COR-L47 (cell line): ENCODE data around the gene KLHL29.

Experiments
- DNase-seq: peaks from one replicate; lab custom pipeline; 2025; lab: John Stamatoyannopoulos, UW

The KLHL29 gene

DNA sequence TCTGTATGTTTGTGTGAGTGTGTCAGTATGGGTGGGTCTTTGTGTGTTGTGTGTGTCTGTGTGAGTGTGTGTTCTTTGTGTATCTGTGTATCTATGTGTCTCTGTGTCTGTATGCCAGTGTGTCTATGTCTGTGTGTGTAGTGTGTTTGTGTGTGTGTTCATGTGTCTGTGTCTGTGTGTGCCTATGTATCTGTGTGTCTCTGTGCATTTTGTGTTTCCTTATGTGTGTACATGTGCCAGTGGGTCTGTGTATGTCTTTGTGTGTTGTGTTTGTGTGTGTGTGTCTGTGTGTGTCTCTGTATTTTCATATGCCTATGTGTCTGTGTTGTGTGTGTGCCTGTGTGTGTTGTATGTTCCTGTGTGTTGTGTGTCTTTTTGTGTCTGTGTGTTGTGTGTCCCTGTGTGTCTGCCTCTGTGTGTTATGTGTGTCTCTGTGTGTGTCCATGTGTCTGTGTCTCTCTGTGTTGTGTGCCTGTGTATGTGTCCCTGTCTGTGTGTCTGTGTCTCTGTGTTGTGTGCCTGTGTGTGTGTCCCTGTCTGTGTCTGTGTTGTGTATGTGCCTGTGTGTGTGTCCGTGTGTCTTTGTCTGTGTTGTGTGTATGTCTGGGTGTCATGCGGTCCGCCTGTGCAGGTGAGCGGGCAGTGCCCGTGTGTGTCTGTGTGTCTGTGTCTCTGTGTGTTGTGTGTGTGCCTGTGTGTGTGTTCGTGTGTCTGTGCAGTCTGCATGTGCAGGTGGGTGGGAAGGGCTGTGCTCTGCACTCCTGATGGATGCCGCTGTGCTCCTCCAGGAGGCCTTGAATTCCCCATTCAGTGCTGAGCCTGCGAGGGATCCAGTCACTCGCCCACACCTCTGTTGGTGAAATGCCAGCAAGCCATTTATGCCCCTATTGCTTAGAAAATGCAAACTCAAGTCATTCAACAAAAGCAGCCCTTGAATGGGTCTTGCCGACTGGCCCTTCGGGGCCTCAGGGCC, 37.4 kb downstream of the KLHL29 start:
- no peak for DNase-seq

DNA sequence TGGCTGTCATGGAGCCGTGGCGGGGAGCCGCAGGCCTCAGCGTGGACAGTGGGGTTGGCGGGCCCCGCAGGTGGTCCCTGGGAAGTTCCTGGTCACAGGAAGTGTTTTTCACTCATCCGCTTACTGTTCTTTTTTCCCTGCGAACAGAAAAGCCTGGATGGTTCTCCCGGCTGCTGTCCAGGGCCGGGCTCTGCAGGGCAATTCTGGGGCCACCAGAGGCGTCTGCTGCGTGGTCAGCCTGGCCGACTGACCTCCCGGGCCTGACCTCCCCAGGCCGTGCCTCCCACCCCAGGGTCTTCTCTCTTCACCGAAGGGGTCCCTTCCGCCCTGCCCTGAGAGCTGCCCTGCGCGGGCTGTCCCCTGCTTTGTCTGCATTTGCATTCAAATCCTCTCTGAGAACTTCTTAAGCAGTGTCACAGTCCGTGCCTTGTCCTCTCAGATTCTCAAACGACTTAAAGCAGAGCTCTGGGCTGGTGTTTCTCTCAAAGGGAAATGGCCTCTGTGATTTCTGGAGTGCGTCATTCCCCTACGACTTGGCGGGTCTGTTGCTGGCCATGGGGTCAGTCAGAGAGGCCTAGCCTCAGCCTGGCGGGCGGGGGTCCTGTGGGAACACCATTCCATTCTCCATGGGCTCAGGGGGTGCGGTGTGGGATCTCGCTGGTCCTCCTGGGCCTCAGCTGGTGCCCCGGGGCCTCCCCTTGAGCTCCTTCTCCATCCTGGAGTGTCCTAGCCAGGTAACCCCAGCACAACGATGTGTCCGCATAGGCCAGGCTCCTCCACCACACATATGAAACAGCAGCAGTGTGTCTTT, 38.3 kb downstream of the KLHL29 start:
- DNase-seq = no peak

DNA sequence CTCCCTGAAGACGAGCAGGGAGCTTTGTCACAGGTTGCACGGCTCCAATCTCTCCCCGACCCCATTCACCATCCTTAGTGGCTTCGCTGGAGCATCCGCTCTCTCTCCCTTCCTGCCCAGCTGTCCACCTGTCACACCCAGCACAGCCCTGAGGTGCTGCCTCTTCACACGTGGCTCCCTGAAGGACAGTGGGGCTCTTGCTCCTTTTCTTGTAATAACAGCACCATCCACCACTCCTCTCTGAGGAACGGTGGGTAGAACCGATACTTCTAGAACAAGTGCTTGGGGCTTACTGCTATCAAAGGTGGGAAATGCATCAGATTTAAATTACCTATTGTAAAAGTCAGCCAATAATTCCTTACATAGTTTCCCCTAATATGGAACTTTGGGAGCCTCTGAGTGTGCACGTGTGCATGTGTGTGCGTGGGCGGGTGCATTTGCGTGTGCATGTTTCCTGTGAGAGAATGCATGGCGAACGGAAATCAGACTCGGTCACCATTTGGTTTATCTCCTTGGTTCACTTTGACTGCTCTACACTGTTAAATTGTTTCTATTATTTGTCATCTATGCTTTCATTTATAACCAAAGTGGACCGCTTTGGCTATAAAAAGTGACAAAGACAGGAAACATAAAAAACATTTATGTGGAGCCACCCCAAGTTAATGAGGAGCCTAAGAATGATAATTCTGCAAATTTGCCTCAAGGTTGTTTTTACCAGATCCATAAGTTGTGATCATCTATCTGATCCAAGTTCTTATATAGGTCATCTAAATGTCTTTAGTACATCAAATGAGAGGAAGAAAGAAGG, 39.1 kb downstream of the KLHL29 start:
- no peak for DNase-seq

DNA sequence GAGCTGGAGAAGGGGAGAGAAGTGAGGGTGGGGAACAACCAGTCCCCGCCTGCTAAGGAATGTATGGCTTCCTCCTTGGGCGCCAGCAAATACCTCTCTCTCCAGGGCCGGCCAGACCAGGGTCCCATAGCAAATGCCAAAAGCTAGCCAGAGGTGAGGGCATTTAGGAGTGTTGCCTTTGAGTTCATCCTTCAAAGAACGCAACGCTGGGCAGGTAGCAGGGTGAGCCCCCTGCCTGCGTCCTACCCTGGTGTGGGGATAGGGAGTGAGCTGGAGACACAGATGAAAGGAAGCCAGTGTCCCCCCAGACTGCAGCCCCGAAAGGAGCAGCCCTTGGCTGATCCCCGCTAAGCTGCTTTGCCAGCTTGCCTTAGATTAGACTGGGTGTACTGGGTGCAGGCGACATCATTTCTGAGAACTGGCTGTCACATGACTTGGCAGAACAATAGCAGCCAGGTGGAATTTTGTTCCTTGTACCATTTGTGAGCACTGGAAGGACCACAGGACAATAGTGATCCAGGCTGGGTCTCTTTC, 40.4 kb downstream of the KLHL29 start:
- DNase-seq = no peak

DNA sequence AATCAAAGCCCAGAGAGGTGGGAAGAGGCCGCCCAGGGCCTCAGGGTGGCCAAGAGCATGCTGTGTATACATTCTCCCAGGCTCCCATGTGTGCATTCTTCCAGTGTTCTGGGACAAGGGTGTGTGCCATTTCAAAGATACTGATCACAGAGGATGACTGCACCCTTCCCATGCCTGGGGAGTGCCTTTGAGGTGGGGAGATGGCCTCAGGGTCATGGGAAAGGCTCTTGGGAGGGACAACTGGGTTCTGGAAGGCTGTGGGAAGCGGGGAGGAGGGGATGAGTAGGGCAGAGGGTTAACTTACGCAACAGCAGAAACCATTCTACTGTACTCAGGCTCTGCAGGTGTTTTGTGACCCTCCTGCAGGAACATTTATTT, 40.9 kb downstream of the KLHL29 start:
- DNase-seq = no peak

DNA sequence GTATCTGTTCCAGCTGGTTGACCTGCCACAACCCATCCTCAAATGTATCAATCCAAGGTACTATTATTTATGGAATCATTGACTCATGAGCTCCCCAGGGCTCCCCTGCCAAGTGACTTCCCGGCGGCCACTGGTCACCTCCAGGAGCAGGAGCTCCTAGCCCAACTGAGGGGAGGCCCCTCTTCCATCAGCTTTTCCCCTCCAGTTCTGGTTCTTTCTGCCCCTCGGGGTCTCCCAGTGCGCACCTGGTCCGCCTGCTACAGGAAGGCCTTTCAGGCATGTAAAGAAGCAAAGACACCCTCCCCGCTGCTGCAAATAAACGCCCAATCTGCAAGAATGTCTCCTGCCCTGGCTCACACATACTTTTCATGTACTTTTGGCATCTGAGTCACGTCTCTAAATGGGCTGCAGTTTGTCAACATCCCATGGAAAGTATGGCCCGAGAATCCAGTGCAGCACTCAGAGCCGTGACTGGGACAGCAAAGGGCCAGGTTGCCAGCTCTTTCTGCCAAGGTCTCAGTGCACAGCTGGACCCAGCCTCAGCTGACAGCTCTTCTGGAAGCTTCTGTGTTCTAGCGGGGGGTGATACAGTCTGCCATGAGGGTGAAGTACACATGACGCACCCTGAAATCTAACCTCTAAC, 41.4 kb downstream of the KLHL29 start:
- DNase-seq = no peak

DNA sequence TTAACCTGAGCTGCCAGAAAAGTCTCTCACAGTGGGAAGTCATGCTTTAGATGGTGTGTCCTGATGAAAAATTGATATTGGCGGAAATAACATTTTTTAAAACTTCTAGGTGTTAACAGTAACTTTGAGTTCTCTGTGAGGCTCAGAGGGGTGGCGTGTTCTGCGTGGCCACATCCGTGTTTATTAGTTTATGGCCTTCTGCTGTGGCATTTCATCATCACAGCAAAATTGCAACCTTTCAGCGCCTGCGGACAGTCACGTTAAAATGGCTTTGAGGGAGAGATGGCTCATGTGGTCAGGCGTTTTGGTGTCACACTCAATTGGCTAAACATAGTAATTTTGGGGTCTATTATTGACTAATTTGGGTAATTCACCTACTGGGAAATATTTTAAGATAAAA, 42.4 kb downstream of the KLHL29 start:
- DNase-seq = no peak

DNA sequence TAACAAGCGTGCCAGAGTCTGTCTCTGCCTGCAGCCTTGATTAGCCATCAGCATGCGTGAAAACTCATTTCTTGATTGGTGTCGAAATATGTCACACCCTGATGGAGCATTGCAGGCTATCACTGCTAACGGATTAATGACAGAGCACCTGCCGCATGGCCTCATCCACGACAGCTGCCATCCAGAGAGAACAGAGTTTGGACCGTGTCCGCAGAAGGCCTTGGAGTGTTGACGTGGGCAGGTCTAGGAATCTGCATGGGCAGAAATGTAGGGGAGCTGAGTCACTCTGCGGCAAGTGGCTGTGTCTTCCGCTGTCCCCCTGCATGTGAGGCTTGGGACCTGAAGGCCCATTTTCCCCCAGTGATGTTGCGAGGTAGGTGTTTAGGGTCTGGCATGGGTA, 43.0 kb downstream of the KLHL29 start:
- no peak for DNase-seq

DNA sequence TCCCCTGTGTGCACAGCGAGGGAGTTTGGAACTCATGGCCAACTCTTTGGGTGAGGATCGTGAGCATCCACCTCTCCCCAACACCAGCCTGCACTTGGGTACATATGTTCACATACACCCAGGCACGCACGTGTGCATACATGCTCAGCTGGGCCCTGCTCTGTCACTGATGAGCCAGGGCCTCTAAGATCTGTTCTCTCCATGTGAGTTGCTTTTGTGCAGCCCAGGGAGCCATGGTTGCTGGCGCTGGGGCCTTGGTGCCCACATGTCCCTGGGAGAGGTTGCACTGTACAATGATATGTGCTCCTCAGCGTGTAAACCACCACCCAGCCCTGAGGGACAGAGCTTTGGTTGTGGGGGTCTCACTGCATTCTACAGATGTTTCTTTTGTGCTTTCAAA, 44.1 kb downstream of the KLHL29 start:
- no peak for DNase-seq

DNA sequence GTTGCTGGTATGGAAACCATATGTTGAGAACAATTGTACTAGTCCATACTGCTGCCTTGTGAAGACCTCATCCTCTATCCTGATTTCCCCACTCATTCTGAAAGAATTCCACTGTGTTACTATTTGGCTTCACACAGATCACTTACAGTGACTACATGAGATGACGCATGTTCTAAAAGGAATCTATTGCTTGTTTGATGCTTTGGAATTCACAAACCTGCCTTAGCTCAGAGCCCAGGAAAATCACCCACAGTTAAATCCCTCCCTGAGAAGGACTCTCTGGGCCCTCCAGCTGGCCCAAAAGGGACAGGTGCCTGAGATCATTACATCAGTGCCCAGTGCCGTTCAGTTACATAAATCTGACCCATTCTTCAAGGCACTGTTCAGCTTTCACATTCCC, 45.3 kb downstream of the KLHL29 start:
- DNase-seq = no peak

DNA sequence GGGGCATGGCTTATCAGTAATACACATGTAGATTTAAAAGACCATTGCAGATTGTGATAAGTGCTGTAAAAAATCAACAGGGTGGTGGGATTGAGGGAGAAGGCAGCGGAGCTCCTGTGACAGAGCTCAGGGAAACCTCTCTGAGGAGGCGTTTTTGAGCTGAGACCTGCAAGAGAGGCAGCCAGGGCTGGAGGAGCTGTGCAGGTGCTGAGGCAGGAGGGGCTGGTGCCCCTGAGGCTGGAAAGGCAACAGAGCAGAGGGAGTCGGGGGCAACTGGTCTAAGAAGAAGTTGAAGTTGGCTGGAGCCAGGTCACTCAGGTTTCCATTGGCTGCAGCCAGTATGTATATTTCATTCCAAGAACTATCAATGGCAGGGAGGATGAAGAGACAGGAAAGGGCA, 47.6 kb downstream of the KLHL29 start:
- DNase-seq = no peak

DNA sequence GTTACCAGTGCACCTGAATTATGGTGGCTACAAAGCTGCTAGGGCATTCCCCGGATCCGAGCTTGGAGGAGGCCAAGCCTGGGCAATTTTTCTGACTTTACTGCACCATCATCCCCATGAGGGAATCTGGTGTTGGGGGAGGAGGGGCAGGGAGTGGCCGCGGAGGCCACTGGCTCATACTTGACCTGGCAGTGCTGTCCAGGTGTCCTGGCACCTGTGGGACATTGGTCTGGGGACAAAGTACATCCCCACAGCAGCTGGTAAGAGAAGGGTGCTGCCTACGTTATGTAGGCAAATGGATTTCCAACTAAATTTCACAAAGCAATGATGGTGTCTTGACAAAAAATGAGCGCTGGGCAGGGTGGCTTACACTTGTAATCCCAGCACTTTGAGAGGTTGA, 48.3 kb downstream of the KLHL29 start:
- DNase-seq = no peak

DNA sequence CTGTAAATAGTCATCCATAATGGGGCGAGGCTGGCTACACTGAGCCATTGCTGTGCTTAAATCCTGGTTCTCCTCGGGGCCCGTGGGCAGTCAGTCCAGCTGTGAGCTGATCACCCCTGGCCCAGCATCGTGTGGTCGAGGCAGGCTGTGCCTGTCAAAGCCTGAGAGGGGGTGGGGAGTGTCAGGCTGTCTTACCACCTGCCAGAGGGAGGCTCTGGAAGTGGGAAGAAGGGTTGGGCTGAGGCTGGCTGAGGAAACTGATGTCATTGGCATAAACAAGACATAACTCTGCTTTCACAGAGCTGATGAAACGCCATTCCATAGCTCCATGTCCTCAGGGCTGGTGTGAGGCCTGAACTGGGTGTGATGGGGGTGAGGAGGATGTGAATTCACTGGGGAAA, 49.7 kb downstream of the KLHL29 start:
- DNase-seq = no peak

DNA sequence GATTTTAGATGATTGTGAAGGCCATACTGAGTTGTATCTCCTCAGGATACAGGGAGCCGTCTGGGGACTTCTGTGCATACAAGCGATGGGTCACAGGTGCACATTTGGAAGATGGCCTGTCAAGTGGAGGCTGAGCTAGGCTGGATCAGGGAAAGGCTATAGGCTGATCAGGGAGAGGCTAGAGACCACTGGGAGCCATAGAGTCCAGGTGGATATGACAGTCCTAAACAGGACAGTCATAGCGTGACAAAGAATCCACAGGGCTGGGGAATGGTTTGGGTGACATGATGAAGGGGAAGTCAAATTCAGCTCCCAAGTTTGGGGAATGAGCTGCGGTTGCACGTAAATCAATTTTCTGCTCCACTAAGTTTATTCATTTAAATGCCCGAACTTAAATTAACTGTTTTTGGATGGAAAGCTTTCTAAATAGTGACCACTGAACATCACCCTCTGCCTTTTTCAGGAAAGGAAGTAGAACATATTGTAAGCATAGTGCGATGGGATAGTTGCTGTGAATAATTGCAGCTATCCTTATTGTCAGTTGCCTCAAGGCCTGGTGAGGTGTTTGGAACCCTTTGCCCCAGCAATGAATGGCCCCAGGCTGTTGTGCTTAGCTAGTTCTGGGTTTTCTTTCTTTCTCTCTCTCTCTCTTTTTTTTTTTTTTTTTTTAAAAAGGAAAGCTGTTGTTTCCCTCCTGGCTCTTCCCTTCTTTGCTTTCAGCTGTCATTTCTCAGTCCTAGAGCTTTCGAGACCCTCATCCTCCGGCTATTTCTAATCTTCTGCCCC, 50.5 kb downstream of the KLHL29 start:
- DNase-seq = no peak

DNA sequence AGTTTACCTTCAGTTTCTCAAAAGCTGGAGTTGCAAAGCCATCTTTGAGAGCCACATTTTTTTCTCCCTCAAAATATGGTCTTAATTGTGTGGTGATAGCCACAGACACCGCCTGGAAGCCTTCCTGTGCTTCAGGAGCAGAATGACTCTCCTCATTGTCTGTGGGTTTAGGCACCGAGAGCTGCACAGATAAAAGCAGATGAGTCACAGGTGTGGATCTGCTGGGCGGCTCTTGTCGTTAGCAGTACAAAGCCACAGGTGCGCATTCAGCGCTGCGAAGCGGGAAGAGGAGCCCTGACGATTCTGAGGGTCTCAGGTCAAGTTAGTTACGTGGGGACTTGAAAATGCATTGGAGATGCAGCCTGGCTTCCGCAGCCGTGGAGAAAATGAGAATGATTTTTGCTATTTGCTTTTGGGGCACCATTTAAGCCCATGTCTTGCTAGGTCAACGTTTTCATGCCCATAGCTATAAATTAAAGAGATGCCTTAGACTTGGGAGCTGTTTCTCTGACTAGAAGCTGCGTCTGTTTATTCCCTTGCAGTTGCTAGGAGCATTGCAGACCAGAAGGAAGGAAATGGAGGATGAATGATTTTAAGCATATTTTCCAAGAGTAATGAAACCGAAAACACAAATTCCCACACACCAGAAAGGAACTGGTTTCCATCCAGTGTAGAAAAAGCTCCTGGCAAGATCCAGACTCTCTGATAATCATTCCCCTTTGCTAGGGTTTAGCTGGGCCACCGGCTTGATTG, 51.5 kb downstream of the KLHL29 start:
- DNase-seq = no peak

DNA sequence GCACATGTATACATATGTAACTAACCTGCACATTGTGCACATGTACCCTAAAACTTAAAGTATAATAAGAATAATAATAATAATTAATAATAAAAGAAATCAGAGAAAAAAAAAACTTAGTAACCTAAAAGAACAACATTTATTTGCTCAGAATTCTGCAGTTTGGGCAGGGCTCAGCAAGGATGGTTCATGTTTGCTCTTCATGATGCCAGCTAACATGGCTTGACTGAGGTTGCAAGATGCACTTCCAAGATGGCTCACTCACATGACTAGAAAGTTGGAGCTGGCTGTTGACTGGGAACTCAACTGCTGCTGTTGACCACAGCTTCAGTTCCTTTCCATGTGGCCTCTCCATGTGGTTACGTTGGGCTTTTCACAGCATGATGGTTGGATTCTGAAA, 56.4 kb downstream of the KLHL29 start:
- DNase-seq = no peak

DNA sequence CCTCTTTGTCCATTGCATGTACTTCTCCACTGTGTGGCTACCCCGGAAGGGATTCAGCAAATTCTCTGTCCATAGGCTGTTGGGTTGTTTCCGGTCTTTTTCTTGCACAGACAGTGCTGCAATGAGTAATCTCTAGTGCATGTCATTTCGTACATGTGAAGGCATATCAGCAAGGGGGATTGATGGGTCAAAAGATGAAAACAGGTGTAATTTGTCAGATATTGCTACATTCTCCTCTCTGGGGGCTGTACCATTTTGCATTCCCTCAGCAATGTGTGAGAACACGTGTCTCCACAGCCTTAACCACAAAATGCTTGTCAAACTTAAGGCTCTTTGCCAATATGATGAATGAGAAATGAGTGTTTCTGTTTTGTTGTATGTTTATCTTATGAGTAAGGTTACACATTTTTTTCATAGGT, 60.5 kb downstream of the KLHL29 start:
- no peak for DNase-seq

DNA sequence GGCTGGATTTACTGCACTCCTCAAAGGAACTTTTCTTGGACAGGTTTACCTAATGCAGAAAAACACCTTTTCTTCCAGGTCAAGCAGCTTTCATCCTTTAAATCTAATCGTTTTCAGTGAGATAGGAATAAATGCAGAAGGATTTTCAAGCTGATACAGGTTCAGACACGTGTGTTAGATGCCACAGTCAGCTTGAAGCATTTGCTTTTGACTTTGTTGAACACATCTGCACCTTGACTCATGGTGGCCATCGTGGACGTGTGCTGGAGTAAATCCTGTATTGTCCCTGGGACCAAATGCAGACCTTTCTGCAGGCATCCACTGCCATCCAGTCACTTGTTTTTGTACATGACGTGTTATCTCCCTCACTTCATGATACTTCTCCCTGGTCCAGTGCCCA, 61.9 kb downstream of the KLHL29 start:
- DNase-seq = no peak

DNA sequence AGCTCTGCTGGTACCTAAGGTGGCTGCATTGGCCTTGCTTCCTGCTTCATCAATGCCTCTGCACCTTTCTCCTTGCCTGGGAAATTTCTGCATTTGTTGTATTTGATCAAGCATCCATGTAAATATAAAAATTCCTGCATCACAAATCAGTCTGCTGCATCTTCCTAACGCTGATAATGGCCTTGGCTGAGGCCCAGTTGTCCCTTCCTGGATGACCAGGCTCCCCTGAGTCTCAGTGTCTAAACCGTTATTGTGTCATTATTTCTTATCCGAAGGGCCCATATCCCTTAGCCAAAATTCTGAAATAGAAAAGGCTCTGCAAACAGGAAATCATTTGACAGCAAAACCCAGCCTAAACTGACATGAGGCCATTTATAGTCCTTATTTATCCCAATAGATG, 62.4 kb downstream of the KLHL29 start:
- DNase-seq = no peak

DNA sequence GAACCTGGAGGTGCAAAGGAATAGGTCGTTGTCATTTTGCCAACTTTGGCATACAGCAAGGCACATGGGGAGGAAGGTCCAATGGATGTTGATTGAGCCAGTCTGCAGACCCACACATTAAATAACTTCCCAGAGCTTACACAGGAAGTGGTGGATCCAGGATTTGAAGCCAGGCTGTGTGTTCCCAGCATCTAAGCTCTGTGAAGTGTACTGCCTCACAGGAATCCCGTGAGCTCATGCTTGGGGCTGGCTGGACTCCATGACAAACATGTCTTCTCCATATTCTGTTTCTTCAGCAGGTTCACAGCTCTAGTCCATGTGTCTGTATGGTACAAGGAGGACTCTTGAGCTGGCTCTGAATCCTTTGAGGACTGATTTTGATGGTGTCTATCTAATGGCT, 63.9 kb downstream of the KLHL29 start:
- DNase-seq = no peak
